OCI-LY7 (cell line): ENCODE results near the gene MLLT3. TPM values are rescaled to one million over a fixed set of nuclear protein-coding genes. Genes with fewer than 3 reads are reported as not detected.

ENCODE experiments used
- BruUV-seq: library from RNA; stranded (reverse); fragments of 400-500 nt; replicated peaks from 2 replicates; lab custom pipeline; 2021; lab: Mats Ljungman, UMichigan
- CTCF ChIA-PET: fragments of 300-600 bp; sonication (Branson Sonifier 250); formaldehyde crosslinking; loops from one replicate; lab custom pipeline; 2022; ENCODE audit warnings: antibody characterized with exemption; ENCODE audit not compliant: unreplicated experiment; lab: Charles Lee
- POLR2A ChIA-PET: fragments of 300-600 bp; sonication (Branson Sonifier 250); formaldehyde crosslinking; loops from one replicate; lab custom pipeline; 2022; ENCODE audit warnings: antibody characterized with exemption; lab: Charles Lee
- DNase-seq: peaks from one replicate; pipeline ENCODE4 v3.0.0-alpha.2; 2015; ENCODE audit warnings: low spot score
- H2AFZ ChIP-seq: fragments of 200-600 bp; sonication (generic), shearing (Covaris generic); 2 replicates; pipeline ENCODE4 v1.6.1; 2014; ENCODE audit warnings: mild to moderate bottlenecking, antibody characterized with exemption, low read length, moderate library complexity
- H3K27ac ChIP-seq: fragments of 200-600 bp; sonication (generic); 2 replicates; pipeline ENCODE4 v1.5.1; 2014; ENCODE audit warnings: mixed run types, low read depth, mild to moderate bottlenecking, moderate library complexity, low read length, inconsistent platforms; ENCODE audit not compliant: poor library complexity, severe bottlenecking
- H3K36me3 ChIP-seq: fragments of 200-600 bp; sonication (generic); 2 replicates; pipeline ENCODE4 v1.6.1; 2014; ENCODE audit warnings: mild to moderate bottlenecking, antibody characterized with exemption, low read length, moderate library complexity, mixed read lengths; ENCODE audit not compliant: insufficient read depth
- H3K4me1 ChIP-seq: fragments of 200-600 bp; sonication (generic); 2 replicates; pipeline ENCODE4 v1.5.1; 2014; ENCODE audit warnings: mild to moderate bottlenecking, low read length; ENCODE audit not compliant: insufficient read depth, poor library complexity, severe bottlenecking
- H3K4me2 ChIP-seq: fragments of 200-600 bp; sonication (generic); 2 replicates; pipeline ENCODE4 v1.6.1; 2014; ENCODE audit warnings: mild to moderate bottlenecking, low read length
- H3K4me3 ChIP-seq: fragments of 200-600 bp; sonication (generic); 2 replicates; pipeline ENCODE4 v1.5.1; 2014; ENCODE audit warnings: mild to moderate bottlenecking, low read depth, low read length; ENCODE audit not compliant: poor library complexity, severe bottlenecking
- H3K79me2 ChIP-seq: fragments of 200-600 bp; sonication (generic); 2 replicates; pipeline ENCODE4 v1.6.1; 2016; ENCODE audit warnings: low read depth, mild to moderate bottlenecking, low read length, moderate library complexity, mixed read lengths; ENCODE audit not compliant: insufficient read depth
- H3K9me2 ChIP-seq: fragments of 200-600 bp; sonication (generic); 2 replicates; pipeline ENCODE4 v1.6.1; 2016; ENCODE audit warnings: mild to moderate bottlenecking, low read length, mixed read lengths; ENCODE audit not compliant: insufficient read depth
- H3K9me3 ChIP-seq: fragments of 200-600 bp; sonication (generic); 2 replicates; pipeline ENCODE4 v1.6.1; 2014; ENCODE audit warnings: mild to moderate bottlenecking, mixed run types, low read length, mixed read lengths
- H4K20me1 ChIP-seq: fragments of 200-600 bp; sonication (generic); 2 replicates; pipeline ENCODE4 v1.6.1; 2014; ENCODE audit warnings: mild to moderate bottlenecking, antibody characterized with exemption, low read length, moderate library complexity, mixed read lengths; ENCODE audit not compliant: insufficient read depth
- EZH2phosphoT487 ChIP-seq: fragments of 200-600 bp; sonication (generic); IDR thresholded peaks from 2 replicates; pipeline ENCODE4 v1.6.1; 2018; ENCODE audit warnings: low read depth, borderline replicate concordance, mild to moderate bottlenecking, mixed run types, antibody characterized with exemption, low read length, moderate library complexity, mixed read lengths
- intact Hi-C: fragments of 100-400 bp; cut with micrococcal nuclease; formaldehyde crosslinking; loops from one replicate; pipeline ENCODE4 v1.10.0; 2022; ENCODE audit not compliant: unreplicated experiment
- total RNA-seq, 2 experiments: library from RNA; depleted of rRNA in 1 of 2; stranded (reverse); fragments of >200 nt in 1 of 2; shearing (Covaris generic) in 1 of 2; gene quantifications; 2 replicates each; pipeline ENCODE4 v1.2.3, GENCODE V29; 2014 to 2022
- TF ChIP-seq, protein P1 (sequence below): fragments of 200-600 bp; sonication (generic); conservative IDR thresholded peaks from 2 replicates; pipeline ENCODE4 v1.5.1; 2014; ENCODE audit warnings: mild to moderate bottlenecking, antibody characterized with exemption, low read length, moderate library complexity, mixed read lengths

MLLT3 gene
- total RNA-seq, 2 experiments from 2014 or later = 7.1 to 9.9 TPM

DNA sequence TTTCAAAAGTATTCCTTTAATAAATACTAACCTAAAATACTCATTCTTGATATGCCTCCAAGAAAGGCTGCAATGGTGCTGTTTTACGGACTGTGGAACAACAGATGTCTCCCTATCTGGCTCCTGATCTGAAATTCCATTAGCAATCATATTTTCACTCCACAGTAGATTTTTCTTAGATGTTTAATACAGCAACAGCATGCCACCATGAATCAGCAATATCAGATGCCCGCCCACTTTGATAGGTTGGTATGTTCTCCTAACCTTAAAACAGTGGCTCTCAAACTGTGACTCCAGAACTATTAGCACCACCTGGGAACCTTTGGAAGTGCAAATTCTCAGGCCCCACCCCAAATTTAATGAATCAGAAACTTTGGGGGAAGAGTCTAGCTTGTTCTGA, 110.2 kb downstream of the MLLT3 start:
- no peak for TF ChIP-seq EZH2phosphoT487
- TF ChIP-seq, protein P1, sequence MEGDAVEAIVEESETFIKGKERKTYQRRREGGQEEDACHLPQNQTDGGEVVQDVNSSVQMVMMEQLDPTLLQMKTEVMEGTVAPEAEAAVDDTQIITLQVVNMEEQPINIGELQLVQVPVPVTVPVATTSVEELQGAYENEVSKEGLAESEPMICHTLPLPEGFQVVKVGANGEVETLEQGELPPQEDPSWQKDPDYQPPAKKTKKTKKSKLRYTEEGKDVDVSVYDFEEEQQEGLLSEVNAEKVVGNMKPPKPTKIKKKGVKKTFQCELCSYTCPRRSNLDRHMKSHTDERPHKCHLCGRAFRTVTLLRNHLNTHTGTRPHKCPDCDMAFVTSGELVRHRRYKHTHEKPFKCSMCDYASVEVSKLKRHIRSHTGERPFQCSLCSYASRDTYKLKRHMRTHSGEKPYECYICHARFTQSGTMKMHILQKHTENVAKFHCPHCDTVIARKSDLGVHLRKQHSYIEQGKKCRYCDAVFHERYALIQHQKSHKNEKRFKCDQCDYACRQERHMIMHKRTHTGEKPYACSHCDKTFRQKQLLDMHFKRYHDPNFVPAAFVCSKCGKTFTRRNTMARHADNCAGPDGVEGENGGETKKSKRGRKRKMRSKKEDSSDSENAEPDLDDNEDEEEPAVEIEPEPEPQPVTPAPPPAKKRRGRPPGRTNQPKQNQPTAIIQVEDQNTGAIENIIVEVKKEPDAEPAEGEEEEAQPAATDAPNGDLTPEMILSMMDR = no peak
- CTCF ChIA-PET = no interaction called here
- no peak for DNase-seq
- Histone ChIP-seq H3K4me2 (no peak overlapping the region), H3K4me3 (no peak overlapping the region), H3K79me2 (no peaks in the 10 kb centered on the region), H3K27ac (no peak overlapping the region), H3K4me1 (no peaks in the 10 kb centered on the region), H4K20me1 (no peaks in the 10 kb centered on the region), H3K9me3 (no peaks in the 10 kb centered on the region), H3K36me3 (no peaks in the 10 kb centered on the region), H3K9me2 (no peaks in the 10 kb centered on the region), H2AFZ (no peak overlapping the region)
- POLR2A ChIA-PET = interaction anchor here (0.5 kb wide), 1 partner anchor 169 kb away, joined by 3 read pairs; no protein-coding TSS in a partner anchor
- no TSS peak for BruUV-seq
- intact Hi-C loops = no loop called here

DNA sequence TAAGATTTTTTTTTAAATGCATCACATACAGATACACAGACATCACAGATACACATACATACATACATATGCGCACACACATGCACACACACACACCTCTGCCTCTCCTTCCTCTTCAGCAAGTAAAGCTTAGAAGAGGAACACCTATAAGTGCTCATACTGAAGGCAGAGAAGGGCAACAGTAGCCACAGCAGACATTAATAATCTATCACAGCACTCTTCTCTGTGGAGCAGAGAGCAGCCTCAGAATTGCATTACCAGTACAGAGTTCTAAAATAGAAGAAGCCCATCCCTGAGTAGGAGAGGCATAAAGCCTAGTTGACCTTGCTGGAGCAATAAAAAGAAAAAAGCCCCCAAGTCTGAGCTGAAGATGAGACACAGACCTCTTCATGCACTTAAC, 110.6 kb downstream of the MLLT3 start:
- H3K27ac ChIP-seq = no peak overlapping the region
- no peaks in the 10 kb centered on the region for H3K4me1 ChIP-seq
- no peak overlapping the region for H2AFZ ChIP-seq
- DNase-seq = no peak
- TF ChIP-seq, protein P1 = no peak
- TF ChIP-seq EZH2phosphoT487 = no peak
- H4K20me1 ChIP-seq = no peaks in the 10 kb centered on the region
- CTCF ChIA-PET = no interaction called here
- no peak overlapping the region for H3K4me2 ChIP-seq
- H3K36me3 ChIP-seq = no peaks in the 10 kb centered on the region
- no peaks in the 10 kb centered on the region for H3K9me2 ChIP-seq
- POLR2A ChIA-PET = interaction anchor here (0.5 kb wide), 1 partner anchor 169 kb away, joined by 3 read pairs; no protein-coding TSS in a partner anchor
- no TSS peak for BruUV-seq
- no peak overlapping the region for H3K4me3 ChIP-seq
- no peaks in the 10 kb centered on the region for H3K79me2 ChIP-seq
- intact Hi-C loops = no loop called here
- no peaks in the 10 kb centered on the region for H3K9me3 ChIP-seq

DNA sequence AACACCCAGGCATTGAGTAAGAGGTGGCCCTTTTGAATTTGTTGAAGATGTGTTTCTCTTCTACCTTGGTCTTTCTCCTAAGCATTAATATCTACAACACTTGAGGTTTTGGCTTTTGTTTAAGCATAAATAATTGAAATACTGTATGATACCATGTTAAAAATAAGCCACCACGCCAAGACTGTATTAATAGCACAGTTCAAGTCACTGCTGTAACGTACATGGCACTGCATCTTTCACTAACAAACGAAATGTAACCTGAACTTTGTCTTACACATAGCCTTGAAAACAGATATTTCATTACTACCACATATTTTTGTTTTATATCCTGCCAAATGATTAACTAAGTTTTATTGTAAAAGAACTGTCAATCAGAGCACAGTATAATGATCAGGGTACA, 112.8 kb downstream of the MLLT3 start:
- no peaks in the 10 kb centered on the region for H3K9me3 ChIP-seq
- intact Hi-C loops = no loop called here
- no peak overlapping the region for H2AFZ ChIP-seq
- TF ChIP-seq EZH2phosphoT487 = no peak
- TF ChIP-seq, protein P1 = no peak
- BruUV-seq = no TSS peak
- H3K27ac ChIP-seq = no peak overlapping the region
- no peak overlapping the region for H3K4me2 ChIP-seq
- no peaks in the 10 kb centered on the region for H3K36me3 ChIP-seq
- ChIA-PET CTCF (no interaction called here), POLR2A (no interaction called here)
- no peaks in the 10 kb centered on the region for H4K20me1 ChIP-seq
- H3K4me1 ChIP-seq = no peaks in the 10 kb centered on the region
- no peaks in the 10 kb centered on the region for H3K9me2 ChIP-seq
- no peak overlapping the region for H3K4me3 ChIP-seq
- no peak for DNase-seq
- no peaks in the 10 kb centered on the region for H3K79me2 ChIP-seq
